Measurements from ENCODE around the gene KATNA1.

KATNA1 gene

DNA sequence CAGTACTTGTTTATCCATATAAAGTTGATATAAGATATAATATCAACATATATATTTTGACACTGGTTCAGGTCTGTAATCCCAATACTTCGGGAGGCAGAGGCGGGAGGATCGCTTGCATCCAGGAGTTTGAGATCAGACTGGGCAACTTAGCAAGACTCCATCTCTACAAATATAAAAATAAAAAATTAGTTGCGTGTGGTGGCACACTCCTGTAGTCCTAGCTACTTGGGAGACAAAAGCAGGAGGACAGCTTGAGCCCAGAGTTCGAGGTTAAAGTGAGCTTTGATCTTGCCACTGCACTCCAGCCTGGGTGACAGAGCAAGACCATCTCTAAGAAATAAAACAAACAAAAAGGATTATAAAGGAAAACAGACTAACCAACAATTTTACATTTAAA, 8.9 kb upstream of the KATNA1 start:
- Histone ChIP-seq H3K4me3 (replicated peaks; ENCODE audit: insufficient read depth, low read length) (no peak overlapping the region), H3K27ac (replicated peaks) (no peak overlapping the region), H3K27me3 (ENCODE audit: insufficient read depth, poor library complexity, severe bottlenecking) (no peaks in the 10 kb centered on the region)
- TF ChIP-seq, protein P1, sequence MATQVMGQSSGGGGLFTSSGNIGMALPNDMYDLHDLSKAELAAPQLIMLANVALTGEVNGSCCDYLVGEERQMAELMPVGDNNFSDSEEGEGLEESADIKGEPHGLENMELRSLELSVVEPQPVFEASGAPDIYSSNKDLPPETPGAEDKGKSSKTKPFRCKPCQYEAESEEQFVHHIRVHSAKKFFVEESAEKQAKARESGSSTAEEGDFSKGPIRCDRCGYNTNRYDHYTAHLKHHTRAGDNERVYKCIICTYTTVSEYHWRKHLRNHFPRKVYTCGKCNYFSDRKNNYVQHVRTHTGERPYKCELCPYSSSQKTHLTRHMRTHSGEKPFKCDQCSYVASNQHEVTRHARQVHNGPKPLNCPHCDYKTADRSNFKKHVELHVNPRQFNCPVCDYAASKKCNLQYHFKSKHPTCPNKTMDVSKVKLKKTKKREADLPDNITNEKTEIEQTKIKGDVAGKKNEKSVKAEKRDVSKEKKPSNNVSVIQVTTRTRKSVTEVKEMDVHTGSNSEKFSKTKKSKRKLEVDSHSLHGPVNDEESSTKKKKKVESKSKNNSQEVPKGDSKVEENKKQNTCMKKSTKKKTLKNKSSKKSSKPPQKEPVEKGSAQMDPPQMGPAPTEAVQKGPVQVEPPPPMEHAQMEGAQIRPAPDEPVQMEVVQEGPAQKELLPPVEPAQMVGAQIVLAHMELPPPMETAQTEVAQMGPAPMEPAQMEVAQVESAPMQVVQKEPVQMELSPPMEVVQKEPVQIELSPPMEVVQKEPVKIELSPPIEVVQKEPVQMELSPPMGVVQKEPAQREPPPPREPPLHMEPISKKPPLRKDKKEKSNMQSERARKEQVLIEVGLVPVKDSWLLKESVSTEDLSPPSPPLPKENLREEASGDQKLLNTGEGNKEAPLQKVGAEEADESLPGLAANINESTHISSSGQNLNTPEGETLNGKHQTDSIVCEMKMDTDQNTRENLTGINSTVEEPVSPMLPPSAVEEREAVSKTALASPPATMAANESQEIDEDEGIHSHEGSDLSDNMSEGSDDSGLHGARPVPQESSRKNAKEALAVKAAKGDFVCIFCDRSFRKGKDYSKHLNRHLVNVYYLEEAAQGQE (IDR thresholded peaks at IDR 0.05; ENCODE audit: insufficient replicate concordance, low read depth) = no peak
- no peak for TF ChIP-seq POLR2AphosphoS5 (IDR thresholded peaks at IDR 0.05; ENCODE audit: low read depth)
- TF ChIP-seq, protein P2, sequence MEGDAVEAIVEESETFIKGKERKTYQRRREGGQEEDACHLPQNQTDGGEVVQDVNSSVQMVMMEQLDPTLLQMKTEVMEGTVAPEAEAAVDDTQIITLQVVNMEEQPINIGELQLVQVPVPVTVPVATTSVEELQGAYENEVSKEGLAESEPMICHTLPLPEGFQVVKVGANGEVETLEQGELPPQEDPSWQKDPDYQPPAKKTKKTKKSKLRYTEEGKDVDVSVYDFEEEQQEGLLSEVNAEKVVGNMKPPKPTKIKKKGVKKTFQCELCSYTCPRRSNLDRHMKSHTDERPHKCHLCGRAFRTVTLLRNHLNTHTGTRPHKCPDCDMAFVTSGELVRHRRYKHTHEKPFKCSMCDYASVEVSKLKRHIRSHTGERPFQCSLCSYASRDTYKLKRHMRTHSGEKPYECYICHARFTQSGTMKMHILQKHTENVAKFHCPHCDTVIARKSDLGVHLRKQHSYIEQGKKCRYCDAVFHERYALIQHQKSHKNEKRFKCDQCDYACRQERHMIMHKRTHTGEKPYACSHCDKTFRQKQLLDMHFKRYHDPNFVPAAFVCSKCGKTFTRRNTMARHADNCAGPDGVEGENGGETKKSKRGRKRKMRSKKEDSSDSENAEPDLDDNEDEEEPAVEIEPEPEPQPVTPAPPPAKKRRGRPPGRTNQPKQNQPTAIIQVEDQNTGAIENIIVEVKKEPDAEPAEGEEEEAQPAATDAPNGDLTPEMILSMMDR (IDR thresholded peaks at IDR 0.05; ENCODE audit: insufficient read depth, low read length) = no peak
- no peak for TF ChIP-seq SPI1 (IDR thresholded peaks at IDR 0.05; ENCODE audit: borderline replicate concordance, low read depth)
- no peak for TF ChIP-seq GABPA (IDR thresholded peaks at IDR 0.05; ENCODE audit: low read depth)
- DNase-seq (ENCODE audit: low read depth in 1 of 2, low spot score in 1 of 2) = no peak

DNA sequence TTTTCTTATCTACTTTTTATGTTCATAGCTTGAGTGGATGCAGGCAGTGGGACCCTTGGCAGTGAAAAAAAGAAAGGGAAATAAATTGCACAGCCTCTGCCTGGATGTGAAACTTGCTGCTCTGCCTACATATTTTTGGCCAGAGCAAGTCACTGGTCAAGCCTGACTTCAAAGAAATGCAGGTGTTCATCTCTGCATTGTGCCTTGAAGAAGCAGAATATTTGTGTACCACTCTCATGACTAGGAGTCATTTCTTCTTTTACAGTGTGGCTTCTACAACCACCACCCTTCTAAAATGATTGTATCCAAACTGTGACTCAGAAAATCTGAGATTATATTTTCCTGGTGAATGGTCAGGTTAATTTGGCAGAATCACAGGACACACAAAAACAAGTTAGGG, 2.5 kb upstream of the KATNA1 start:
- no peak overlapping the region for H3K4me3 ChIP-seq (replicated peaks; ENCODE audit: insufficient read depth, low read length)

DNA sequence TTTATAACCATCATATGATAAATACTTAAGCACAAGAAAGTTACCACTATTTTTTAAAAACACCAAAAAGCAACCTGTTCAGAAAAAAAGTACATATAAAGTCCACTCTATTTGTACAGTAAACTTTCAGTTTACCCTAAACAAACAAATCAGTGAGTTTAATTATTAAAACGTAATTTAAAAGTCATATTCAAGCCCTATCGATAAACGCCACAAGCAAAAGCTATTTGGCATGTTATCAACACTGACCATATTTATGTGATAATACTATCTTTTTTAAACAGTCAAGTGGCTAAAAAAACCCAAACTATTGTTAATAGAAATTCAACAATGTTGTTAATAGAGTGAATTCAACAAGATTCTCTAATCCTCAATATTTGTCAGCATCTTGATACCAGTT, 1.9 kb downstream of the KATNA1 start:
- H3K27ac ChIP-seq (replicated peaks) = no peak overlapping the region
- no peak overlapping the region for H3K4me3 ChIP-seq (replicated peaks; ENCODE audit: insufficient read depth, low read length)
- no peak for TF ChIP-seq GABPA (IDR thresholded peaks at IDR 0.05; ENCODE audit: low read depth)
- TF ChIP-seq, protein P2 (IDR thresholded peaks at IDR 0.05; ENCODE audit: insufficient read depth, low read length) = no peak
- TF ChIP-seq, protein P1 (IDR thresholded peaks at IDR 0.05; ENCODE audit: insufficient replicate concordance, low read depth) = no peak
- no peak for TF ChIP-seq SPI1 (IDR thresholded peaks at IDR 0.05; ENCODE audit: borderline replicate concordance, low read depth)
- no peak for TF ChIP-seq POLR2AphosphoS5 (IDR thresholded peaks at IDR 0.05; ENCODE audit: low read depth)
- H3K27me3 ChIP-seq (ENCODE audit: insufficient read depth, poor library complexity, severe bottlenecking) = no peaks in the 10 kb centered on the region
- no peak for DNase-seq (ENCODE audit: low read depth in 1 of 2, low spot score in 1 of 2)

More for the DNA sequence above, 2.5 kb upstream of the KATNA1 start:
- no peak for TF ChIP-seq GABPA (IDR thresholded peaks at IDR 0.05; ENCODE audit: low read depth)
- TF ChIP-seq SPI1 (IDR thresholded peaks at IDR 0.05; ENCODE audit: borderline replicate concordance, low read depth) = no peak
- TF ChIP-seq, protein P1 (IDR thresholded peaks at IDR 0.05; ENCODE audit: insufficient replicate concordance, low read depth) = no peak
- no peak for TF ChIP-seq POLR2AphosphoS5 (IDR thresholded peaks at IDR 0.05; ENCODE audit: low read depth)
- TF ChIP-seq, protein P2 (IDR thresholded peaks at IDR 0.05; ENCODE audit: insufficient read depth, low read length) = no peak
- Histone ChIP-seq H3K27ac (replicated peaks) (no peak overlapping the region), H3K27me3 (ENCODE audit: insufficient read depth, poor library complexity, severe bottlenecking) (no peaks in the 10 kb centered on the region)
- DNase-seq (ENCODE audit: low read depth in 1 of 2, low spot score in 1 of 2) = no peak
